Fibroblast of the conjunctiva (primary cell): ENCODE measurements around the gene BCAS2.
"Not testable (repeated sequence)": the region's sequence is repeated elsewhere in the genome, so short reads cannot be mapped to it uniquely, and the experiment has no call there.

Experiments used
- DNase-seq: peaks from one replicate; pipeline ENCODE4 v3.0.0-alpha.2; 2010; ENCODE audit warnings: low read depth

BCAS2 gene

DNA sequence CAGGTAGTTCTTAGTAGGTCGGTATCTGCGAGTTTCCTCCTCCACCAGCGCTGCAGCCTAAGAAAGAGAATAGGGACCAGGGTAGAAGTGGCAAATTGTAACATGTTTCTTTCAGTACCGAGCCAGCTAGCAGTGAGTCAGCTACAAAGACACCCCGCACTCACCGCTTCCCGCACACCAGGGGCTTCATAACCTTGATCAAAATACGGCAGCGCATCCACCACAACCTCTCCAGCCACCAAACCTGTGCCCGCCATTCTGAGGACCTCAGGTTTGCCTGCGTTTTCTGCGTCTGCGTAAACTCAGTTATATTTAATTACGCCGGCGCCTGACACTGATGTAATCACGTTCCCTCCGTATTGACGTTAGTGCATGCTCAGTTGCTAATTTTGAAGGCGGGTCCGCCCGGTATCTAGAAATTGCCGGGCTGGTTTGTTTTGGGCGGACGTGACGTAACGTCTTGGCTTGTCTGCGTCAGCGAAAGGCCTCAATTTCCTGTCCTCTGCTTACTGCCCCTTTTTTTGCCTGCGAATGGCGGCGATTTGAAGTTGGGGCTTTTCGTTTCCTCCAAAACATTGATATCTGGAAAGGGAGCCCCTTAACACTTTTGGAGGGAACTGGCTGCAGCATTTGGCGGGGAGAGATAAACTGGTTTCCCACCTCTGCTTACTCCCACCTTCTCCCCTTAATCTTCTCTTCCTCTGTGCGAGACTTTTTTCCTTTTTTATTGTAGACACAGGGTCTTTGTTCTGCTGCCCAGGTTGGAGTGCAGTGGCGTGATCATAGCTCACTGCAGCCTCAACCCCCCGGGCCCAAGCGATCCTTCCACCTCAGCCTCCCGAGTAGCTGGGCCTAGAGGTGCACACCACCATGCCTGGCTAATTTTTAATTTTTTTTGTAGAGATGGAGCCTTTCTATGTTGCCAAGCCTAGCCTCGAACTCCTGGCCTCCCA, at the start of gene BCAS2:
Gene BCAS2, minus strand, starts transcription at position 281 of the 953 bp plus-strand sequence. Its CDS starts 24 bp downstream, at position 257.
- DNase-seq: peak; percentile 96

DNA sequence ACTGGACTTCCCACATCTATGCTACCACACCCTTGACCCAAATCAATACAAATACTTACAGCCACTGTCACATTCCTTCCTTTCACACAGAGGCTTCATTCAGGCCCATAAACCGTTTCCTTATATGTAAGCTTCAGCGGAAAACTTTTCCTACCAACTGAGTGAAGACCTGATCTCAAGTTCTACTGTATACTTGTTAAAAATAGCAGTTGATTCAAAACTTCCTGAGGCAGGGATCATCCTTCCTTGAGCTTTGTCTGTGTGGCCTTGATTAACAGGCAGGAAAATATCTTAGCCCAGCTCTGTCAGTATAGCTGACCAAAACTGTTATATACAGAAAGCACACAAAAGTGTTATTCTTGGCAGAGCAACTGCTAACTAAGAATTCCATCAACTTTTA, 45.7 kb upstream of the BCAS2 start:
- DNase-seq: no peak

DNA sequence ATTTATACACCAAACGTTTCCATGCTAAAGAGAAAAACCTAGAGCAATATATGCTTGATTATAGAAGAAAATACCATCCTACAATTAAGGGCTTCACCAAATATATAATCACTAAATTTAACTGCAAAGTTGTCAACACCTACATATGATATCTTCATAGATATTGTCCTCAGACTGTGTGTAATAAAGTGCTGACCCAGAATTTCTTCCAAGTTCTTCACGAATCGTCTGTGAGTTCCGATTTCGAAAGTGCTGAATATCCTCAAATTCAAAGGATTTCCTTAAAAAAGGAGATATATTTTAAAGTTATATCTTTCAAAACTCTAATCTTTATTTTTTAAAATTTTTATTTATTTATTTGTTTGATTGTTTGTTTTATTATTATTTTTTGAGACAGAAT, 41.9 kb upstream of the BCAS2 start:
- DNase-seq: no peak

DNA sequence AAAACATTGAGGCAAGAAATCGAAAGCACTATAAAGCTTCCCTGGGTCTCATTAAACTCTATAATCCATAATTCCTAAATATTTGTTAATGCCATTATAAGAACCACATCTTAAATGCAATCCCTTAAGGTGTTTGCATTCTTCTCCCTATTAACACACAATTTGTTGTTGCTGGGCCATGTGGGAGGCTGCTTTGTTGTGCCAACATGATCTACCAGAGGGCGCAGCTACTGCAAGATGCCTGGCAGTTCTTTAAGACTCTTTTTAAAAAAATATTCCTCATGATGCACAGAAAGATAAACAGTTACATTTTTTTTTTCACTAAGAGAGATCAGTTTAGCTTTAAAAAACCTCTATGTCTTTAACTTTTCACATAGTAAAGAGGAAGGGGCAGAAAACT, 39.0 kb upstream of the BCAS2 start:
- no peak for DNase-seq

DNA sequence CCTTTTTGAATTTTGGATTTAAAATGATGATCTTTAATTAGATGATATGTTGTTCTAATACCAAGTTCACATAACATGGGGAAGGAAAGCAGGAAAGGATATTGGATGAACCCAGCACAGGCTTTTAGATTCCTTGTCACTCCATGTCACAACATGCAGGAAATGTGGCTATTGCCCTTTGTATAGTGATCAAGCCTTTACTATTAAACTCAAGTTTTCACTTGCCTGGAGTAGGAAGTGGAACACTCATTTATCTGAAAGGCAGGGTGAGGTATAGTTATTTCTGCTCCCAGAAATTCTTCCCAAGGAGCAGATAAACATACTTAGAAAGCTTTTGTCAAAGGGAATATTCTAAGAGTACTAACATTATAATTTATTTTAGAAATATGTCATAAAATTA, 37.2 kb upstream of the BCAS2 start:
- no peak for DNase-seq

DNA sequence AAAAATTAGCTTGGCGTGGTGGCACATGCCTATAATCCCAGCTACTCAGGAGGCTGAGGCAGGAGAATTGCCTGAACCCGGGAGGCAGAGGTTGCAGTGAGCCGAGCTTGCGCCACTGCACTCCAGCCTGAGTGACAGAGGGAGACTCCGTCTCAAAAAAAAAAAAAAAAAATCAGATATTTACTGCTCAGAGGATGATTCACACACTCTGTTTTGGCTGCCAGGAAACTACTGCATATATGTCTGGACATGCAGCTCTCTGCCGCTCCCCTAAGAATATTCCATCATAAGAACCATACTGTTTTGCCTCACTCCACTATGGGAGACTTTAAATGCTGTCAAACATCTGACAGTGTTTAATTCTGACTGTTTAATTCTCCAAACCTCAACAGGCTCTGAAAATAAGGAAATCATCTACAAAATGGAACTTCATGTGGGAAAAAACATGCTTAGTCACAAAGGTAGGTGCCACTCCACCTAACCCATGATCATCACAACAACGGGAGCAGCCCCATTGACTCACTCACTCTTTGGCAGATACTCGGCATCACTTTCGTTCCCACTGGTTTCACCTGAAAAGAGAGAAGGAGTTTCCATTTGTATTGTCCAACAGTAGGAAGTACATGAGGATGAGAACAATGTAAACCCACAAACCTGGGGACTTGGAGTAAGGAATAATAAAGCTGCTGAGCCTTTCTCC, 29.3 kb upstream of the BCAS2 start:
- peak; percentile 9 for DNase-seq

DNA sequence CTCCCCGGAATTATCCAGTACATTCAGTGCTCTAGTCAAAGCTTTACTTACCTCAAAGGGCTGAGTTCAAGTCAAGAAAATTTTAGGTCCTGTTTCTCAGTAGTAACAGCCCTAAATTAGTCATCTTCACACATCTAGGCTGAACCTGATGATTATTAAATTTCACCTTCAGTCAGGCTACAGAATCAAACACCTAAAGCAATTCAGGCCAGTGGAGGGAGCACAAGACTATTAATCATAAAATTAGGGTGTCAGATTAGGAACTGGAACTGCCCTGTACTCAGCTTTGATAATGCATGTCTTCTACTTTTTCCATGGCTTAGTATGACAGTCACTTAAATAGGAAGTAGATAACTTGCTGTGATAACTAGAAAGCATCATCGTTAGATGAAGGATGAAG, 28.4 kb upstream of the BCAS2 start:
- no peak for DNase-seq

DNA sequence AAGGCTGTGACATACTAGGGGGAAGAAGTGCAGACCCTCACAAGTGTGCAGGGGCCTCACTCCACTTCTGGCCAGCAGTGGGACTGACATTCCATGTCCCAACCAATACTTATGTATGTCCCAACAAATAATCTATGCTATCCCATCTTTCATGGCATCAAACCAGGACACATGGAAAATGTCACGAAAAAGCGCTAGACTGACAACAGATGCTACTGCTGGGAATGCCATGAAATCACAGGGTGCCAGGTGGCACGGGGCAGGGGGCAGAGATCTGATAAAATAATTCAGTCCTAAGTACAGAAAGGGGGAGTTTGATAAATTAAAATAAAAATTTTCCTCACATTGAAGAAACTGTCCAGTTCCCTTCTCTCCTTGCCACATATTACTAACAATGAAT, 27.6 kb upstream of the BCAS2 start:
- no peak for DNase-seq

DNA sequence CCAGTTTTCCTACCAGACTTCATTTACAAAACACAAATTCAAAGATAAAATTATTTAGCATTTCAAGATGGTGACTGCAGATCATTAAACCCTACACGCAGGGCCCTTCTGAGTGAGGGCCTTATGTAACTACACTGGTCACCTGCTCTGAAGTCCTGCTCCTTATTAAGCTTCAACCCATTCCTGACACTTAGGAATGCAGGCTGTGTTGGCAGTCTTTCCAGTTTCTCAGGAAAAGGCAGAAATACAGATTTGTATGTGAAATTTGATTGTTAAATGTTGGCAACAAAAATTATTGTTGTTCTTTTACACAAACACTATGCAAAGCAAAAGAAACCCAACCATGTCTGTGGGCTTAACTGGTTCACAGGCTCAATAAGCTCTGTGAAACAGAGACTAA, 25.8 kb upstream of the BCAS2 start:
- no peak for DNase-seq

DNA sequence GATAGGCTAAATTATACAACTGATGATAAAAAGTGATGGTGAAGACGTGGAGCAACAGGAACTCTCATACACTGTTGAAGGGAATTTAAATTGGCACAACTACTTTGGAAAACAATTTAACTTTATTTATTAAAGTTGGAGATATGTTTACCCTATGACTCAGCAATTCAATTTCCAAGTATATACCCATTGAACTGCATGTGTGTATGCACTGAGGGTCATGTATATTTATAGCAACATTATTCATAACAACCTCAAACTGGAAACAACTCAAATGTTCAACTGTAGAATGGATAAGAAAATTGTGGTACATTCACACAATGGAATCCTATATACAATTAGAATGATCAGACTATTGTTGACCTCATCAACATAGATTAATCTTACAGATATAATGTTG, 16.5 kb upstream of the BCAS2 start:
- DNase-seq: no peak

DNA sequence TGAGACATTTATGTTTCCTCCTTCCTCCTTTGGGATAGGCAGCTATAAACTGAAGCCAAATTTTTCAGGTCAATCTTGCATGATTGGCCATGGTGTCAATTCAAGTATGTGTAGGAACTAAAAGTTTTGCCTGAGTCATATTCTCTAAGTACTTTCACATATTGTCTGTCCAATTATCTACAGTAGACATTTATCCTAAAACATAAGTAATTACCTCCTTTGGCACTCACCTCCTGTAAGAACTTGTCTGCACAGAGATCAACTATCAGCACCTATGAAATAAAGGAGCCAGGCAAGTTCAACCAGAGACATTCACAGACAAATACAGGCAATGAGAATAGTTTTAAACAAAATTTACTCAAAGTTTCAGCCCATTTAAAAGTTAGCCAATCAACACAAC, 14.2 kb upstream of the BCAS2 start:
- DNase-seq: no peak

DNA sequence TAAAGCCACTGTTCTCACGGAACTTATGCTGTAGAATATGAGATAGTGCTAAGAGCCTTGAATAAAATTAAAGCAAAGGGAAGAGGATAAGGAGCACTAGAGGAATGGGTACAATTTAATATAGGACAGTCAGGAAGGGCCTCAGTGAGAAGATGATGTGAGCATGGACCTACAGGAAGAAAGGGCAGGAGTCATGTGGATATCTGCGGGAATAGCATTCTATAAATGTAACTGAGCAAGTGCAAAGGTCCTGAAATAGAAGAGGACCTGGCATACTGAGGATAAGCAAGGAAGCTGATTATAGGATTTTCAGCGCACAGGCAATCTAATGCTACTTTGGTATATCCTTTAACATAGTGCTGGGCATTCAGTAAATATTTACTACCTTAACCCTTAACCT, 12.6 kb upstream of the BCAS2 start:
- DNase-seq: no peak

DNA sequence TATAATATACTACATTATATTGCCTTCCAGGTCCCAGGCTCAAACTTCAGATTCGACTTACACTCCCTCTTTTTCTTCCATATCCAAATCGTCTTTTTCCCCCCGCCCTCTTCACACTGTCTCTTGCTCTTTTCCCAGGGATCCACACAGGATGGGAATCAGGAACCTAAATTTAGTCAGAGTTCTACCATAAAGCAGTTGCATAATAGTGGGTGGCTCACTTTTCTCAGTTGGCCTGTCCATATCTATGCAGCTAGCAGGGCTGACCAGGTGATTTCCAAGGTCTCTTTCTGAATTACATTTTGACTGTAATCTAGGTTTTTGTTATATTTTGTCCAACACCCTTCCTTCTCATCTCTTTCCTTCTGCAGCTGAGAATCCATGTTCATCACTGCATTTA, 7.7 kb upstream of the BCAS2 start:
- DNase-seq: no peak

DNA sequence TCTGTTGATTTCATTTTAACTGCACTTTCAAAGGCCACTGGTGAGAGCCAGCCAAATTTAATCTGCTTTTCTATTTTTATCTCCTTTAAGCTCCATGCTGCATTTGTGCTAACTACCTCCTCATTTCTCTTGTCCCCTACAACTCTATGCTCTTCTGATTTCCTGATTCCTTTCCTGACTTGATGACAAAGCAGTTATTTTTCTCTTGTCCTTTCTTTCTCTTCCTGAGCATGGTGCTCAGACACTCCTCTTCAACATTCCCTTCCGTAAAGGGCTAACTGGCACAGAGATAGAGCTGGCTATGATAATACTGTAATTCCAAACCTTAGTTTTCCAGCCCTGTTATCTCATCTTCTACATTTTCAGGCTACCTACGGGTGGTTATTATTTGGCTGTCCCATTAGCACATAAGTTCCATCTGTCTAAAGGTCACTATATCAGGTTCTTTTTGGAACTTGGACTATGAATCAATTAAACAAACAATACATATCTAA, 6.8 kb upstream of the BCAS2 start:
- no peak for DNase-seq

DNA sequence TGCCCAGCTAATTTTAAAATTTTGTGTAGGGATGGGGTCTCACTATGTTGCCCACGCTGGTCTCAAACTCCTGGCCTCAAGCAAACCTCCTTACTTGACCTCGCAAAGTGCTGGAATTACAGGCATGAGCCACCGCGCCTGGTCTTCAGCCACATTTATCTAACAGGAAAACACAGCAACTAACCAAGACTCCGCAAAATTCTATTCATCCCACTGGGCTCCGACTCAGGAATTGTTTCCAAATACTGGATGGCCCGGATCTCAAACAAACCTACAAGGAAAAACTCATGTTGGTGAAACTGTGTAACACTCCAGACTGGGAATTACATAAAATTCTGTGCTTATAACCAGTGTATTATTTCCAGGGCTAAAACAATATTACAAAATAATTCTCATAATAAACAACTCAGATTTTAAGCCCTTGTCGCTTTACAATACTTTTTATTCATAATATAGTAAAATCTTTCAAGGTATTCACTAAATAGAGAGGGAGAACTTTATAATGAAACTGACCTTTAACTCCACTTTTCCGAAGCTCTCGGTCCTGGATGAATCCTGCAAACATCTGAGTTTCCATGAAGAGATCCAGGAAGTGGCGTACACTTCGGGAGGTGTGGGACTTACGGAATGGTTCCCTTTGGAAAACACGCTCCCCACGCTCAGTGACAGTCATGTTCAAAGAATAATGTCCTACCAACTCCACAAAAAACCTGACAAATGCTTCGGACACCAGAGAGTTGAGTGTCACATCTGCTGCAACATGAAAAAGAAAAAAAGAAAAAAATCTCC, 6.0 kb upstream of the BCAS2 start:
- no peak for DNase-seq

DNA sequence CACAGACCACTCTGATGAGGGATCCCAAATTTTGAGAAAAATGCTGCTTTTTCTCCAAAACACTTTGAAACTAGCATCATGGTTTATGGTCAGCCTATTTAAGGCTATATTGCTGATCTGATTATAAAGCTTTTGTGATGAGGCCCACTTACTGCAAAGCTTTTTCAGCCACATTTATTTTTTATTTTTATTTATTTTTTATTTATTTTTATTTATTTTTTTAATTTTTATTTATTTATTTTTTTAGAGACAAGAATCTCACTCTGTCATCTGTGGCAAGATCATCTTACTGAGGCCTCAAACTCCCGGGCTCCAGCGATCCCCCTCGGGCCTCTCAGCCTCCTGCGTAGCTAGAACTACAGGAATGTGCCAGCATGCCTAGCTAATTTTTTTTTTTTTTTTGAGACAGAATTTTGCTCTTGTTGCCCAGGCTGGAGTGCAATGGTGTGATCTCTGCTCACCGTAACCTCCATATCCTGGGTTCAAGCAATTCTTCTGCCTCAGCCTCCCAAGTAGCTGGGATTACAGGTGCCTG, 5.2 kb upstream of the BCAS2 start:
- DNase-seq: no peak

DNA sequence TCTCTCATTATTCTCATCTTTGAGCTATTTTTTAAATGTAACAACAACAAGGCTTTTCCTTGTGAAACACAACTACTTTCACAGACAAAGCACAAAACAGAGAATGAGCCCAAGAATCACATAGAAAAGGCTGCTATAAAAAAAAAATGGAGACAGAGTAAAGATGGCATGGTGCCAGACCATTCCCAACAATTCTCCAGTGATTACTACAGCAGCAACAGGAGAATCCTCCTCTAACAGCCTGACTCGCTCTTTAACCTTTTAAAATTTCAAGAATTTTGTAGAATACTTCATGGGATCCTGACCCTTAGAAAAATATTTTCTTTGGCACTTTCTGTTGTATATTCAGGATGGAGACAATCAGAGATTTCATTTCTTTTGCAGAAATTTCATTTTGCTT, 3.8 kb upstream of the BCAS2 start:
- no peak for DNase-seq

DNA sequence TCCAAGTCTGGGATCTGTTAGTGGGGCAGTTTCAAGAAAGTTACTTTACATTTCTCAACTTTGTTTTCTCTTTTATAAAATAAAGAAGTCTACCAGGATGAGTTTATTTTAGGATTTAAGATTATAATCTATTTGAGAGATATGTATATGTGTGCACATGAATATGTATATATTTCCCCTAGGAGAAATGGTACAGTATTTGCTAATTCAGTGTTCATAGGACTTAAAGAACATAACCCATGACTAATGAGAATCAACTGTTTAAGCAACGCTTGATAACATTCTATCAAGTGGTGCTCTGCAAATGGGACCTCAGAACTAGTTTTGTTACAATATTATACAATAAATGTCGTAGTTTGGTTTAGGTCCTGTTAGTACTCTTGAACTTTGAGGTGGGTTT, 7.0 kb downstream of the BCAS2 start:
- no peak for DNase-seq

DNA sequence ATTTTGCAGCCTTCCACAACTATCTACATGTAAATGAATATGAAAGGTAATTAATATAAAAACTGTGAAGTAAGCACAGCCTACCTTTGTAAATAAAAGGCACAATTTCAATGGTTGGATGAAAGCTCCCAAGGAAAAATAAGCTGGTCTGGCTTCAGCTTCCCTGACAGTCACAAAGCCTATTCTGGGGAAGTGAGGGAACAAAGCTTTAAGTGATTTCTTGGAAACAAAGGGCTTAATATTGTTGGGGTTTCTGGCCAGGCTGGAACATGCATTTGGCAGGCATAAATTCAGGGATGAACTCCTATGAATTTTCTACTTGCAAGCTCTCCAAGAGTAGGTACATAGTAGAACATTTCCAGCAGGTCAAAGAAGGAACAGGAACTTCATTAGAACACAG, 17.3 kb downstream of the BCAS2 start:
- no peak for DNase-seq

DNA sequence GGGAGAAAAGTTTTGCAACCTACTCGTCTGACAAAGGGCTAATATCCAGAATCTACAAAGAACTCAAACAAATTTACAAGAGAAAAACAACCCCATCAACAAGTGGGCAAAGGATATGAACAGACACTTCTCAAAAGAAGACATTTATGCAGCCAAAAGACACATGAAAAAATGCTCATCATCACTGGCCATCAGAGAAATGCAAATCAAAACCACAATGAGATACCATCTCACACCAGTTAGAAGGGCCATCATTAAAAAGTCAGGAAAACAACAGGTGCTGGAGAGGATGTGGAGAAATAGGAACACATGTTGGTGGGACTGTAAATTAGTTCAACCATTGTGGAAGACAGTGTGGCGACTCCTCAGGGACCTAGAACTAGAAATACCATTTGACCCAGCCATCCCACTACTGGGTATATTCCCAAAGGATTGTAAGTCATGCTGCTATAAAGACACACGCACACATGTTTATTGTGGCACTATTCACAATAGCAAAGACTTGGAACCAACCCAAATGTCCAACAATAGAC, 18.4 kb downstream of the BCAS2 start:
- not testable (repeated sequence) for DNase-seq

DNA sequence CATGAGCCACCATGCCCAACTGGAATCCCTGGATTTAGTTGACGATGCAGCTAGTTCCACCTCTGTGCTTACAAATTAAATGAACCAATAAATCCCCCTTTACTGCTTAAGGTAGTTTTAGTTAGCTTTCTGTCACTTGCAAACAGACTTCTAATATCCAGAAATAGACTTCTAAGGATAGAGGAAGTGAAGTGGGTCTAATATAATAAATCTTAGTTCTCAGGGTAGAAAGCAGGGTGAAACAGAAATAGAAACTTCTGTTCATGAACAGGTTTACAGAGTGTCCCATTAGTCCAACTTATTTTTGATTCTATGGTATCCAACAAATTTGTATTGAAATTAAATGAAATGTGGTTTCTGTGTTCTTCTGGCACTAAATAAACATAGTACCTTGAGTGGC, 20.1 kb downstream of the BCAS2 start:
- DNase-seq: no peak

DNA sequence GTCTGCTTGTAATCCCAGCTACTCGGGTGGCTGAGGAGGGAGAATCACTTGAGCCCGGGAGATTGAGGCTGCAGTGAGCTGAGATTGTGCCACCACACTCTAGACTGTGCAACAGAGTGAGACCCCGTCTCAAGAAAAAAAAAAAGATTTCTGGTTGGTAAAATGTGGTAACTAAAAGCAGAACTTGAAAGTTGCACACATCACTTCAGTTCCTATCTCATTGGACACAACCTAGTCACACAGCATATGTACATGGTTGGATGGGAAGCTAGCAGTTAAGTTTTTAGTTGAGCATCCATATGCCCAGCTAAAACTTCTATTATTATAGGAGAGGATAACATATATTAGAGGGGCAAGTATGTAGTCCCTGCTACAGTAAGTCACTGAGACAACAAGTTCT, 22.1 kb downstream of the BCAS2 start:
- DNase-seq: no peak
